GM19324 (cell line): ENCODE results near the gene OR6J1.
A peak's percentile ranks its signal among the peaks of the same experiment; 100 is the strongest.
"Not testable (repeated sequence)": the region's sequence is repeated elsewhere in the genome, so short reads cannot be mapped to it uniquely, and the experiment has no call there.

Experiments used
- ATAC-seq: cut with Tn5 transposase; IDR thresholded peaks from one replicate; pipeline ENCODE4 v1.9.1; 2021; ENCODE audit warnings: mild to moderate bottlenecking, moderate library complexity; ENCODE audit not compliant: unreplicated experiment, low FRiP score

Gene OR6J1

DNA sequence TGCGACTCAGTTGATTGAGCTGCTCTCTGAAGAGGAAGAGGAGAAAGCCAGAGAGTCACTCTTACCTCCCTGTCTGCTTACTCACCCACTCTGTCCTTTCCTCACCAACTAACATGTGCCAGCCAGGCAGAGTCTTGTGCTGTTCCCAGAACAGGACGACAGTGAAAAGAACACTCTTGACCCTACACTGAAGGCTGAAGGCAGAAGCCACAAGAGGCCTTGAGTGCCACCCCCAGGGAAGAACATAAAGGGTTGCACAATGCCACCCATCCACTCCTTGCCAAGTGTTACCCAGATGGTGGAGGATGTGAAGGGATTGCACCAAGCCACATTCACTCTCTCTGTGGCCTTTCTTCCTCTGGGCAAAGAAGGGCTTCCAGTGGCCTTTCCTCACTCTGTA is 33.2 kb downstream of the OR6J1 start:
- ATAC-seq = no peak

DNA sequence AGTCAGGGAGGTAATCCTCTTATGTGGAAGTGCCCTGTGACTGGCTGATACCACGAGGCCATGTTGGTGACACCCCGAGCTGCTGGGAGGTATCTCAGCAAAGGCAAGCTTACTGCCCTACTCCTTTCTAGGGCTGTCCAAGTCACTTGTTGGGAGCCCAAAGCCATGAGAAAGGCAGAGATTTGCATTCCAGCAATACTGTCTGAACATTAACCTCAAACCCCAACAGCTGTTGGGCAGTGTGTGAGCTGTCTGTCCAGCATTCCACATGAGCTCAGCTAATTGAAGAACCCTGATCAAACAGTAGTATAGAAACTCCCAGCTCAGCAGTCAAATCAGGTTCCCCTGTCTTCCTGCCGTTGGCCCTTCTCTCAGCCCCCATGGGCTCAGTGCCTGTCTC is 36.9 kb downstream of the OR6J1 start:
- ATAC-seq = no peak

DNA sequence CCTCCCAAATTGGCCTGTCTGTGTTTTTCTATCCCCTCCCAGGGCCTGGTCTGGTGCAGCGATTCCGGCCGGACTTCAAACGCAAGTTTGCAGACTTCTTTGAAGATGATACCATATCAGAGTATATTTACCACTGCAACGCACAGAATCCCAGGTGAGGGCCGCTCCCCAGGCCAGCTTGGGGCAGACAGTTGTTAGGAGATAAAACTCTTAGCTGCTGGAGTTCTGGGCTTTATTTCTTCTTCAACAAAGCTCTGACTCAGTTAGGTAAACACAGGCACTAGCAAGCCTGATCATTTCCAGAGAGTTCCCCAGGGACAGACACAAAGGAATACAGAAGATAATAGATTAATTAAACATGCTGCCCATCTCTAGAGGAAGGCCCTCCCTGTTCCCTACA is 37.8 kb downstream of the OR6J1 start:
- ATAC-seq = no peak

GRCh38 chr14:22602862-22603261 is 41.3 kb downstream of the OR6J1 start:
- ATAC-seq = no peak

DNA sequence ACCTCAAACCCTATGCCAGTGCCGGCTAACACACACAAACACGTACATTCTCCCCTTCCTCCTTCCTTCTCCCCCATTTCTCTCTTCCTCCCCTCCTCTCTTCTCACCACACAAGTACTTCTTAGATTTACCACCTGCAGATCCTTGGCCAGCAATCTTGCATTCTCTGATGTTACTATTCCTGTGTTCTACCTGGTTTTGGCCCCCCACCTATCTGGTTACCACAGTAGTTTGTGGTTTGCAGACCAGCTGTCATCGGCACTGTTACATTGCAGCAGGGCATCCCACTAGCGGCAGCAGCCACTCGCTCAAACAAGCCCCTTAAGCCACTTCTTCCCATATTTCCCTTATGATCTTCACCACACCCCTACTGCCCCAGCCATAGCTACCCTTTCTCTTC is 42.2 kb downstream of the OR6J1 start:
- ATAC-seq = no peak

GRCh38 chr14:22601456-22601855 is 42.7 kb downstream of the OR6J1 start:
- no peak for ATAC-seq

DNA sequence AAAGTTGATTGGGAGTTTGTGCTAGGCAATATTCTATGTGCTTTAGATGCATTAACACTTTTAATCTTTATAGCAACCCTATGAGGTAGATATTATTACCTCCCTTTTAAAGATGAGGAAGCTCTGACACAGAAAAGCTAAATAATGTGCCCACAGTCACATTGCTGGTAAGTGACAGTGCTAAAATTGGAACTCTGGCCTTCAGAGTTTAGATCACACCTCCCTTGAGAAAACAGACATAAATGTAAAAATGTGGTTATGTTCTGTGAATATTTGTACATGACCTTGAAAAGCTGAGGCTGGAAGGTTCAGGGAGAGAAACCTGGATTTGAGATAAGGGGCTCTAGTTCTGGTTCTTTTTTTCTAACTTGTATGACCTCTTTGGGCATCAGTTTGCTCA is 44.1 kb downstream of the OR6J1 start:
- ATAC-seq = no peak

DNA sequence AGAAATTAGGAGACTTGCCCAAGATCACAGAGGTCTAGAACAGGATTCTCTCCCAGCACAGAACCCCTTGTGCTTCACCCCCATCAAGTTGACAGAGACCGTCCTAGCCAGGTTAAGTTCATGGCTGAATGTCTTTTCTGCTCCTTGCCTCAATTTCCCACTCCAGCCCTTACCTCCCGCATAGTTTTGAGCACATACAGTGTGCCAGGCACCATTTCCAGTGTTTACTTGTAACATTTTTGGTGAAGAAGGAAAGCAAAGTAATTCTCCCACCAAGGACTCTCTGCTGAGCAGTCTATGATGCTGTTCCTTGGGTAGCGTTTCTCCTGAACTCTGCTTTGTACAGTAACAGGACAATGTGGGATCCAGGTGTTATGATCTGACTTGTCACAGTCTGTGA is 44.8 kb downstream of the OR6J1 start:
- no peak for ATAC-seq

- no peak for ATAC-seq
These were observed 45.3 kb downstream of the OR6J1 start for GRCh38 chr14:22598896-22599244.

GRCh38 chr14:22598099-22598895 is 45.9 kb downstream of the OR6J1 start, which contains the start of gene ABHD4:
Gene ABHD4 (plus strand): TSS chr14:22598300. CDS start chr14:22598307, 7 bp downstream.
- peak; percentile 87 for ATAC-seq

DNA sequence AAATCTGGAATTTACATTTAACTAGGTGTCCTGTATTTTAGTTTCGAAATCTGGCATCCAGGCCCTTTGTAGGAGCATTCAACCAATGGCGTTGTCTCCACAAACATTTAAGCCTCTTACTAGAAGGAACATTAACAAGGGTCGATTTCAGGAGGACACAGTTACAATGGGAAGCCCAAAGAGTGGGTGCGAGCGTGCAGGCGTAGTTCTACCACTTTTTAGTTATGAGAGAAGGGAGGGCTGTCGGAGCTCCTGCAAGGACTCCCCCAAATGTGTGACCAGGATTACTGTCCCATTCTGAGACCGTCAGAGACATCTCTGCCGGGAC is 46.4 kb downstream of the OR6J1 start:
- no peak for ATAC-seq

- ATAC-seq = no peak
These were observed 46.9 kb downstream of the OR6J1 start for GRCh38 chr14:22597265-22597664.

DNA sequence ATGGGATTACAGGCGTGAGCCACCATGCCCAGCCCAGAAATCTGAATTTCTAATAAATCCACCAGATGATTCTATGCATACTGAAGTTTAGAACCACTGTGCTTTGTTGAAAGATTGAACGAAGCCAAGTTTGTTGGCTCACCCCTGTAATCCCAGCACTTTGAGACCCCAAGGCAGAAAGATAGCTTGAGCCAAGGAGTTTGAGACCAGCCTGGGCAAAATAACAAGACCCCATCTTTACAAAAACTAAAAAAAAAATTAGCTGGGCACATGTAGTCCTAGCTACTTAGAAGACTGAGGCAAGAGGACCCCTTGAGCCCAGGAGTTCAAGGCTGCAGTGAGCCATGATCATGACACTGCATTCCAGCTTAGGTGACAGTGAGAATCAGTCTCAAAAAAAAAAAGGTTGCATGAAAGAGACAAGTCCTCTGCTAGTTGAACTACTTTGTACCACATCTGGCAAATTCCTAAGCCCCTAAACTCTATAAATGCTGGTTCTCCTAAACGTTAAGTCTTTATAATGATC is 47.7 kb downstream of the OR6J1 start:
- ATAC-seq = no peak

GRCh38 chr14:22594156-22594716 is 49.9 kb downstream of the OR6J1 start:
- no peak for ATAC-seq

DNA sequence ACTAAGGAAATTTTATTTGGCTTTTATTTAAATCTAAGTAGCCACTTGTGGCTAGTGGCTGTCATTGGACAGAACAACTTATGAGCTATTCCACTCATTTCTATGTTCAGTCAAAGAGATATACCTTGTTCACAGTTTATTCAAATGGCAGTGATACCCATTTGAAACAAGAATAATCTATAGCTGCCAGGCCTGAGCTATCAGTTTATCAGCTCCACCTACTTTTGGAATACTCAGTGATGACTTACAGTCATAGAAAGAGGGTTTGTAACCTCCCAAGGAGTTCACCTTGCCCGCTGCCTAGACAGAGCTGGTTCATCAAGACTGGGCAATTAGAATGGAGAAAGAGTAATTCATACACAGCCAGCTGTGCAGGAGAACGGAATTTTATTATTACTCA is 50.6 kb downstream of the OR6J1 start:
- no peak for ATAC-seq

- no peak for ATAC-seq
These were observed 51.0 kb downstream of the OR6J1 start for GRCh38 chr14:22593189-22593588.

GRCh38 chr14:22589096-22589839 is 54.9 kb downstream of the OR6J1 start, which contains the start of gene DAD1:
Gene DAD1 (minus strand): TSS chr14:22589224. CDS start chr14:22589157, 67 bp downstream.
- peak; percentile 93 for ATAC-seq

- ATAC-seq = no peak
These were observed 55.5 kb downstream of the OR6J1 start for GRCh38 chr14:22588526-22589095.

GRCh38 chr14:22587677-22588422 is 56.3 kb downstream of the OR6J1 start:
- ATAC-seq = not testable (repeated sequence)

DNA sequence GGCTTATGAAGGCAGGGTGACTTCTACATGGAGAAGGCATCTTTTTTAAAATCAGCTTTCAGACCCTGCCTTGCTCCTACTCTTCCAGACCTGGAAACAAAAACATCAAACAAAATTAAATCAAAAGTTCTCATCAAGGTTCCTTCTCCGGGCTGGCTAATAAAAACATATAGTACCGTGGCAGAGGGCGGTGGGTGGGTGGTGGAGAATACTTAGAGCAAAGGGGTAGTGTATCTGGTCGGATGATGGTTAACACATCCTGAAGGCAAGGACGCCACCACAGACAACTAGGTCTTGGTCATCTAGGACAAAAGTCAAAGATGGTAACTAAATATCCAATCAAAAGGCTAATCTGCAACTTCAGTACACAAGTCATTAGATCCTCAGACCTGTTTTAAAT is 56.9 kb downstream of the OR6J1 start:
- no peak for ATAC-seq
